ENCODE results near the gene RBM15.

- TF ChIP-seq POLR2A (IDR thresholded peaks at IDR 0.05): no peak
- TF ChIP-seq, protein P1, sequence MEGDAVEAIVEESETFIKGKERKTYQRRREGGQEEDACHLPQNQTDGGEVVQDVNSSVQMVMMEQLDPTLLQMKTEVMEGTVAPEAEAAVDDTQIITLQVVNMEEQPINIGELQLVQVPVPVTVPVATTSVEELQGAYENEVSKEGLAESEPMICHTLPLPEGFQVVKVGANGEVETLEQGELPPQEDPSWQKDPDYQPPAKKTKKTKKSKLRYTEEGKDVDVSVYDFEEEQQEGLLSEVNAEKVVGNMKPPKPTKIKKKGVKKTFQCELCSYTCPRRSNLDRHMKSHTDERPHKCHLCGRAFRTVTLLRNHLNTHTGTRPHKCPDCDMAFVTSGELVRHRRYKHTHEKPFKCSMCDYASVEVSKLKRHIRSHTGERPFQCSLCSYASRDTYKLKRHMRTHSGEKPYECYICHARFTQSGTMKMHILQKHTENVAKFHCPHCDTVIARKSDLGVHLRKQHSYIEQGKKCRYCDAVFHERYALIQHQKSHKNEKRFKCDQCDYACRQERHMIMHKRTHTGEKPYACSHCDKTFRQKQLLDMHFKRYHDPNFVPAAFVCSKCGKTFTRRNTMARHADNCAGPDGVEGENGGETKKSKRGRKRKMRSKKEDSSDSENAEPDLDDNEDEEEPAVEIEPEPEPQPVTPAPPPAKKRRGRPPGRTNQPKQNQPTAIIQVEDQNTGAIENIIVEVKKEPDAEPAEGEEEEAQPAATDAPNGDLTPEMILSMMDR (IDR thresholded peaks at IDR 0.05 in 8 of 11, conservative IDR thresholded peaks at IDR 0.05 in 3 of 11): no peak
These were observed 17.3 kb upstream of the RBM15 start for GRCh38 chr1:110321846-110322245.

Measured in spleen (tissue), 7 donors.